B cell (primary cell): ENCODE results near the gene SHB. TPM values are rescaled to one million over a fixed set of nuclear protein-coding genes. Genes with fewer than 3 reads are reported as not detected.

ENCODE experiments used
- ATAC-seq: fragments of 200-7000 bp; cut with Tn5 transposase; one replicate; pipeline ENCODE4 v1.10.0; 2021; ENCODE audit warnings: low read depth, mild to moderate bottlenecking, moderate number of reproducible peaks, moderate library complexity
- CTCF ChIA-PET: fragments of 350-600 bp; sonication (Branson Sonifier 250); formaldehyde crosslinking; loops from one replicate; lab custom pipeline; 2021; ENCODE audit warnings: antibody characterized with exemption, inconsistent platforms; lab: Charles Lee
- POLR2A ChIA-PET: fragments of 350-600 bp; sonication (Branson Sonifier 250); formaldehyde crosslinking; loops from one replicate; lab custom pipeline; 2021; ENCODE audit warnings: antibody characterized with exemption; lab: Charles Lee
- DNase-seq: peaks from one replicate; pipeline ENCODE4 v3.0.0; 2013
- H2AFZ ChIP-seq: 2 replicates; pipeline ENCODE4 v1.6.1; 2012; ENCODE audit warnings: mild to moderate bottlenecking, low read depth, low read length; ENCODE audit not compliant: insufficient read depth, poor library complexity, severe bottlenecking
- H3K27ac ChIP-seq, 2 donors: 1 replicate in 1 of 2; 2 replicates in 1 of 2; pipeline ENCODE4 v1.5.1; 2012 to 2013; ENCODE audit warnings: low read length in 2 of 2, mild to moderate bottlenecking in 2 of 2, moderate library complexity in 1 of 2
- H3K27me3 ChIP-seq, 4 experiments: fragments of 200-600 bp in 1 of 4; sonication (generic) in 1 of 4; replicated peaks in 1 of 4; 1 replicate in 2 of 4; 2 replicates in 2 of 4; pipeline versions ENCODE4 v1.6.1 to v1.7.0; 2013 to 2016; ENCODE audit warnings: low read length in 3 of 4, mild to moderate bottlenecking in 2 of 4, mixed read lengths in 1 of 4, moderate library complexity in 1 of 4; ENCODE audit not compliant: insufficient read depth in 4 of 4, control insufficient read depth in 3 of 4; ENCODE audit errors: control extremely low read depth in 1 of 4
- H3K36me3 ChIP-seq, 2 experiments: replicated peaks in 1 of 2; 1 replicate in 1 of 2; 2 replicates in 1 of 2; pipeline versions ENCODE4 v1.6.1 to v1.7.1; 2013; ENCODE audit warnings: low read length in 1 of 2; ENCODE audit not compliant: insufficient read depth in 2 of 2, control insufficient read depth in 1 of 2; ENCODE audit errors: control extremely low read depth in 1 of 2, extremely low read depth in 1 of 2
- H3K4me1 ChIP-seq, 2 donors: fragments of 200-600 bp in 1 of 2; sonication (generic) in 1 of 2; 1 replicate in 1 of 2; 2 replicates in 1 of 2; pipeline versions ENCODE4 v1.5.1 to v1.6.1; 2013 to 2017; ENCODE audit warnings: low read length in 2 of 2; ENCODE audit not compliant: control insufficient read depth in 2 of 2, insufficient read depth in 2 of 2
- H3K4me2 ChIP-seq: replicated peaks from 2 replicates; pipeline ENCODE3; 2012; ENCODE audit warnings: mild to moderate bottlenecking, low read depth, low read length; ENCODE audit not compliant: poor library complexity, severe bottlenecking
- H3K4me3 ChIP-seq, 5 experiments: fragments of 200-600 bp in 1 of 5; sonication (generic) in 1 of 5; 1 replicate in 3 of 5; 2 replicates in 2 of 5; pipeline versions ENCODE4 v1.5.1 to v1.7.0; 2011 to 2016; ENCODE audit warnings: low read length in 4 of 5, mild to moderate bottlenecking in 4 of 5, low read depth in 2 of 5, control low read depth in 1 of 5, moderate library complexity in 1 of 5; ENCODE audit not compliant: insufficient read depth in 1 of 5; ENCODE audit errors: control extremely low read depth in 1 of 5, extremely low read depth in 1 of 5
- H3K79me2 ChIP-seq: fragments of 200-600 bp; sonication (generic); one replicate; pipeline ENCODE4 v1.6.0; 2016; ENCODE audit warnings: low read length; ENCODE audit not compliant: control insufficient read depth, insufficient read depth
- H3K9ac ChIP-seq: fragments of 200-600 bp; sonication (generic); 2 replicates; pipeline ENCODE4 v1.6.1; 2017; ENCODE audit warnings: mild to moderate bottlenecking, low read length, moderate library complexity
- H3K9me3 ChIP-seq, 3 donors: one replicate each; pipeline versions ENCODE4 v1.6.1 to v1.7.1; 2013; ENCODE audit warnings: low read length in 2 of 3; ENCODE audit not compliant: control insufficient read depth in 2 of 3, insufficient read depth in 1 of 3; ENCODE audit errors: control extremely low read depth in 1 of 3
- H4K20me1 ChIP-seq: 2 replicates; pipeline ENCODE4 v1.6.0; 2012; ENCODE audit warnings: mild to moderate bottlenecking, low read length; ENCODE audit not compliant: insufficient read depth, control insufficient read depth, poor library complexity, severe bottlenecking
- H3K27ac Mint-ChIP-seq: one replicate; pipeline ENCODE4 v1.8.0; 2021; ENCODE audit warnings: mixed read lengths
- H3K27me3 Mint-ChIP-seq: one replicate; pipeline ENCODE4 v1.8.0; 2021; ENCODE audit warnings: mixed read lengths
- H3K4me1 Mint-ChIP-seq: one replicate; pipeline ENCODE4 v1.8.0; 2021; ENCODE audit warnings: mixed read lengths
- H3K4me3 Mint-ChIP-seq: one replicate; pipeline ENCODE4 v1.8.0; 2021; ENCODE audit warnings: mixed read lengths
- H3K9me3 Mint-ChIP-seq: one replicate; pipeline ENCODE4 v1.8.0; 2022; ENCODE audit warnings: mixed read lengths; ENCODE audit not compliant: insufficient read depth
- CTCF ChIP-seq: fragments of 200-600 bp; IDR thresholded peaks from one replicate; pipeline ENCODE4 v1.8.0; 2022; ENCODE audit warnings: antibody characterized with exemption, mild to moderate bottlenecking
- EZH2 ChIP-seq: IDR thresholded peaks from 2 replicates; pipeline ENCODE4 v1.6.1; 2012; ENCODE audit warnings: borderline replicate concordance, low read depth, mild to moderate bottlenecking, moderate library complexity, low read length; ENCODE audit not compliant: insufficient read depth, poor library complexity, severe bottlenecking
- WGBS: methylation state at CpG from one replicate; pipeline ENCODE4 v1.1.5; 2013; ENCODE audit warnings: missing lambda C conversion rate; ENCODE audit not compliant: insufficient coverage; 5-methylcytosine and 5-hydroxymethylcytosine counted together
- intact Hi-C: fragments of 100-400 bp; cut with micrococcal nuclease; formaldehyde crosslinking; loops from one replicate; pipeline ENCODE4 v1.10.0; 2022
- polyA plus RNA-seq: library from polyadenylated mRNA; depleted of rRNA; stranded (reverse); fragments of >200 nt; gene quantifications from 2 replicates; pipeline ENCODE4 v1.2.3, GENCODE V29; 2012
- total RNA-seq, 2 donors: library from RNA; stranded (reverse); fragments of 120-200 nt in 1 of 2; gene quantifications; 1 replicate in 1 of 2; 2 replicates in 1 of 2; pipeline versions ENCODE4 v1.2.3 to v1.2.4, GENCODE V29; 2013 to 2022

SHB gene
- total and polyA plus RNA-seq, 2 donors (not counting 1 experiment from before 2014, with no cell fraction given) = 0.06 to 1.9 TPM

- Histone ChIP-seq H3K9me3 (no peaks in the 10 kb centered on the region), H3K27me3 (no peaks in the 10 kb centered on the region), H3K27ac (no peak overlapping the region), H3K9ac (no peak overlapping the region), H4K20me1 (no peaks in the 10 kb centered on the region), H2AFZ (no peak overlapping the region), H3K4me2 (no peak overlapping the region), H3K4me3 (no peak overlapping the region), H3K36me3 (no peaks in the 10 kb centered on the region), H3K4me1 (no peaks in the 10 kb centered on the region), H3K79me2 (no peaks in the 10 kb centered on the region)
- DNase-seq = no peak
- Mint-ChIP-seq H3K9me3 (no peaks in the 10 kb centered on the region), H3K27me3 (peaks cover 3% of the 10 kb centered on the region), H3K27ac (no peak overlapping the region), H3K4me1 (no peaks in the 10 kb centered on the region), H3K4me3 (no peak overlapping the region)
- POLR2A ChIA-PET = no interaction called here
- intact Hi-C loops = no loop called here
- no peak for ATAC-seq
- CTCF ChIA-PET = no interaction called here
- TF ChIP-seq EZH2 = no peak
- TF ChIP-seq CTCF = no peak
- 91% methylated on average over 7 of the region's 15 CpGs for WGBS
Observed at GRCh38 chr9:37921546-37922300, 147.3 kb downstream of the SHB start.

GRCh38 chr9:37921168-37921510 lies 147.9 kb downstream of the SHB start:
- Mint-ChIP-seq H3K9me3 (no peaks in the 10 kb centered on the region), H3K4me1 (no peaks in the 10 kb centered on the region), H3K27ac (no peak overlapping the region), H3K4me3 (no peak overlapping the region), H3K27me3 (peaks cover 1% of the 10 kb centered on the region)
- no peak overlapping the region for H3K27ac ChIP-seq
- intact Hi-C loops = no loop called here
- H3K79me2 ChIP-seq = no peaks in the 10 kb centered on the region
- H3K27me3 ChIP-seq = no peaks in the 10 kb centered on the region
- H3K4me3 ChIP-seq = no peak overlapping the region
- no peaks in the 10 kb centered on the region for H3K9me3 ChIP-seq
- no peak overlapping the region for H2AFZ ChIP-seq
- no peaks in the 10 kb centered on the region for H3K36me3 ChIP-seq
- H4K20me1 ChIP-seq = no peaks in the 10 kb centered on the region
- WGBS = 95% methylated on average over 6 of the region's 7 CpGs
- TF ChIP-seq CTCF = no peak
- no peak for TF ChIP-seq EZH2
- POLR2A ChIA-PET = no interaction called here
- DNase-seq = no peak
- no peak for ATAC-seq
- CTCF ChIA-PET = no interaction called here
- no peak overlapping the region for H3K9ac ChIP-seq
- no peaks in the 10 kb centered on the region for H3K4me1 ChIP-seq
- no peak overlapping the region for H3K4me2 ChIP-seq
